GM12878 (cell line): Measurements from ENCODE around the gene RABGEF1.

Experiments
- ASH2L ChIP-seq: fragments of 300-600, 200-600 bp; sonication (generic); IDR thresholded peaks from 2 replicates; pipeline ENCODE4 v1.6.1; 2017; ENCODE audit warnings: low read depth, mild to moderate bottlenecking, borderline replicate concordance
- BMI1 ChIP-seq: fragments of 450-650 bp; IDR thresholded peaks from 2 replicates; pipeline ENCODE4 v1.6.1; 2016; ENCODE audit warnings: mild to moderate bottlenecking, moderate library complexity, borderline replicate concordance
- CHD1 ChIP-seq: IDR thresholded peaks from 2 replicates; pipeline ENCODE4 v1.6.1; 2012; ENCODE audit warnings: low read depth, low read length, improper control_type of control experiment
- CHD2 ChIP-seq: IDR thresholded peaks from 2 replicates; pipeline ENCODE4 v1.6.1; 2011; ENCODE audit warnings: low read depth, low read length, improper control_type of control experiment, borderline replicate concordance
- CREB1 ChIP-seq: IDR thresholded peaks from 2 replicates; pipeline ENCODE4 v1.6.1; 2012; ENCODE audit warnings: low read depth, mild to moderate bottlenecking, inconsistent platforms
- CREM ChIP-seq: IDR thresholded peaks from 2 replicates; pipeline ENCODE4 v1.6.1; 2014; ENCODE audit warnings: antibody characterized with exemption, low read depth
- EZH2 ChIP-seq: IDR thresholded peaks from 2 replicates; pipeline ENCODE4 v1.6.1; 2012; ENCODE audit warnings: low read depth, mild to moderate bottlenecking, control low read depth, inconsistent platforms, low read length, borderline replicate concordance; ENCODE audit not compliant: control insufficient read depth
- NFXL1 ChIP-seq: fragments of 450-650 bp; IDR thresholded peaks from 2 replicates; pipeline ENCODE4 v1.6.1; 2017; ENCODE audit warnings: antibody characterized with exemption, mild to moderate bottlenecking, borderline replicate concordance
- SP1 ChIP-seq: IDR thresholded peaks from one replicate; pipeline ENCODE4 v1.6.1; 2011; ENCODE audit warnings: low read depth, low read length
- TAF1 ChIP-seq: IDR thresholded peaks from 2 replicates; pipeline ENCODE4 v1.6.1; 2011; ENCODE audit warnings: mild to moderate bottlenecking, low read depth, low read length, borderline replicate concordance
- ZBED1 ChIP-seq: IDR thresholded peaks from 2 replicates; pipeline ENCODE4 v1.6.1; 2016; ENCODE audit warnings: borderline replicate concordance
- ZNF207 ChIP-seq: fragments of 450-650 bp; IDR thresholded peaks from 2 replicates; pipeline ENCODE4 v1.6.1; 2014; ENCODE audit warnings: antibody characterized with exemption, mild to moderate bottlenecking, borderline replicate concordance
- TF ChIP-seq, protein P1 (sequence below), 3 experiments: IDR thresholded peaks in 2 of 3; conservative IDR thresholded peaks in 1 of 3; 2 replicates each; pipeline ENCODE4 v1.5.1; 2011; ENCODE audit warnings: low read depth in 3 of 3, low read length in 3 of 3, mild to moderate bottlenecking in 3 of 3, control low read depth in 2 of 3, moderate library complexity in 2 of 3, inconsistent platforms in 1 of 3, mixed read lengths in 1 of 3; ENCODE audit not compliant: control insufficient read depth in 2 of 3, insufficient read depth in 1 of 3; ENCODE audit errors: extremely low read depth in 1 of 3
- TF ChIP-seq, protein P2 (sequence below): fragments of 450-650 bp; IDR thresholded peaks from 2 replicates; pipeline ENCODE4 v1.6.1; 2016; ENCODE audit warnings: mild to moderate bottlenecking, moderate library complexity, borderline replicate concordance

- TF ChIP-seq, protein P1, sequence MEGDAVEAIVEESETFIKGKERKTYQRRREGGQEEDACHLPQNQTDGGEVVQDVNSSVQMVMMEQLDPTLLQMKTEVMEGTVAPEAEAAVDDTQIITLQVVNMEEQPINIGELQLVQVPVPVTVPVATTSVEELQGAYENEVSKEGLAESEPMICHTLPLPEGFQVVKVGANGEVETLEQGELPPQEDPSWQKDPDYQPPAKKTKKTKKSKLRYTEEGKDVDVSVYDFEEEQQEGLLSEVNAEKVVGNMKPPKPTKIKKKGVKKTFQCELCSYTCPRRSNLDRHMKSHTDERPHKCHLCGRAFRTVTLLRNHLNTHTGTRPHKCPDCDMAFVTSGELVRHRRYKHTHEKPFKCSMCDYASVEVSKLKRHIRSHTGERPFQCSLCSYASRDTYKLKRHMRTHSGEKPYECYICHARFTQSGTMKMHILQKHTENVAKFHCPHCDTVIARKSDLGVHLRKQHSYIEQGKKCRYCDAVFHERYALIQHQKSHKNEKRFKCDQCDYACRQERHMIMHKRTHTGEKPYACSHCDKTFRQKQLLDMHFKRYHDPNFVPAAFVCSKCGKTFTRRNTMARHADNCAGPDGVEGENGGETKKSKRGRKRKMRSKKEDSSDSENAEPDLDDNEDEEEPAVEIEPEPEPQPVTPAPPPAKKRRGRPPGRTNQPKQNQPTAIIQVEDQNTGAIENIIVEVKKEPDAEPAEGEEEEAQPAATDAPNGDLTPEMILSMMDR (IDR thresholded peaks at IDR 0.05 in 2 of 3, conservative IDR thresholded peaks at IDR 0.05 in 1 of 3; ENCODE audit: control insufficient read depth in 2 of 3, extremely low read depth in 1 of 3, insufficient read depth in 1 of 3, low read depth in 3 of 3, low read length in 3 of 3): no peak
- TF ChIP-seq SP1: no peak
- no peak for TF ChIP-seq NFXL1
- TF ChIP-seq CHD1: no peak
- no peak for TF ChIP-seq TAF1
- TF ChIP-seq EZH2: no peak
- TF ChIP-seq CREM: no peak
- TF ChIP-seq ZNF207: no peak
- TF ChIP-seq CREB1: no peak
- TF ChIP-seq, protein P2, sequence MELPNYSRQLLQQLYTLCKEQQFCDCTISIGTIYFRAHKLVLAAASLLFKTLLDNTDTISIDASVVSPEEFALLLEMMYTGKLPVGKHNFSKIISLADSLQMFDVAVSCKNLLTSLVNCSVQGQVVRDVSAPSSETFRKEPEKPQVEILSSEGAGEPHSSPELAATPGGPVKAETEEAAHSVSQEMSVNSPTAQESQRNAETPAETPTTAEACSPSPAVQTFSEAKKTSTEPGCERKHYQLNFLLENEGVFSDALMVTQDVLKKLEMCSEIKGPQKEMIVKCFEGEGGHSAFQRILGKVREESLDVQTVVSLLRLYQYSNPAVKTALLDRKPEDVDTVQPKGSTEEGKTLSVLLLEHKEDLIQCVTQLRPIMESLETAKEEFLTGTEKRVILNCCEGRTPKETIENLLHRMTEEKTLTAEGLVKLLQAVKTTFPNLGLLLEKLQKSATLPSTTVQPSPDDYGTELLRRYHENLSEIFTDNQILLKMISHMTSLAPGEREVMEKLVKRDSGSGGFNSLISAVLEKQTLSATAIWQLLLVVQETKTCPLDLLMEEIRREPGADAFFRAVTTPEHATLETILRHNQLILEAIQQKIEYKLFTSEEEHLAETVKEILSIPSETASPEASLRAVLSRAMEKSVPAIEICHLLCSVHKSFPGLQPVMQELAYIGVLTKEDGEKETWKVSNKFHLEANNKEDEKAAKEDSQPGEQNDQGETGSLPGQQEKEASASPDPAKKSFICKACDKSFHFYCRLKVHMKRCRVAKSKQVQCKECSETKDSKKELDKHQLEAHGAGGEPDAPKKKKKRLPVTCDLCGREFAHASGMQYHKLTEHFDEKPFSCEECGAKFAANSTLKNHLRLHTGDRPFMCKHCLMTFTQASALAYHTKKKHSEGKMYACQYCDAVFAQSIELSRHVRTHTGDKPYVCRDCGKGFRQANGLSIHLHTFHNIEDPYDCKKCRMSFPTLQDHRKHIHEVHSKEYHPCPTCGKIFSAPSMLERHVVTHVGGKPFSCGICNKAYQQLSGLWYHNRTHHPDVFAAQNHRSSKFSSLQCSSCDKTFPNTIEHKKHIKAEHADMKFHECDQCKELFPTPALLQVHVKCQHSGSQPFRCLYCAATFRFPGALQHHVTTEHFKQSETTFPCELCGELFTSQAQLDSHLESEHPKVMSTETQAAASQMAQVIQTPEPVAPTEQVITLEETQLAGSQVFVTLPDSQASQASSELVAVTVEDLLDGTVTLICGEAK: no peak
- TF ChIP-seq ASH2L: no peak
- TF ChIP-seq ZBED1: no peak
- TF ChIP-seq CHD2: no peak
- no peak for TF ChIP-seq BMI1
These were observed 50.2 kb downstream of the RABGEF1 start for GRCh38 chr7:66790725-66791124.
